Large intestine (tissue), 3 donors: ENCODE data around the gene ABLIM1. TPM values are rescaled to one million over a fixed set of nuclear protein-coding genes. Genes with fewer than 3 reads are reported as not detected.

Experiments
- DNase-seq, 2 donors: peaks; one replicate each; pipeline versions ENCODE4 v3.0.0 to v3.0.0-alpha.2; 2013
- H3K27ac ChIP-seq: one replicate; pipeline ENCODE4 v1.5.1; 2013; ENCODE audit warnings: low read length
- H3K27me3 ChIP-seq: 2 replicates; pipeline ENCODE4 v1.6.1; 2013; ENCODE audit warnings: low read length; ENCODE audit not compliant: control insufficient read depth, insufficient read depth
- H3K36me3 ChIP-seq: 2 replicates; pipeline ENCODE4 v1.6.1; 2013; ENCODE audit warnings: low read length; ENCODE audit not compliant: control insufficient read depth, insufficient read depth
- H3K4me1 ChIP-seq: one replicate; pipeline ENCODE4 v1.6.1; 2013; ENCODE audit warnings: low read length; ENCODE audit not compliant: control insufficient read depth, insufficient read depth
- H3K4me3 ChIP-seq: one replicate; pipeline ENCODE4 v1.5.1; 2013; ENCODE audit warnings: low read length
- H3K9me3 ChIP-seq: one replicate; pipeline ENCODE4 v1.6.1; 2013; ENCODE audit warnings: mild to moderate bottlenecking, low read depth, low read length, moderate library complexity; ENCODE audit not compliant: control insufficient read depth
- WGBS: methylation state at CpG from one replicate; pipeline ENCODE4 v1.1.5; 2013; ENCODE audit warnings: low lambda C conversion rate; ENCODE audit not compliant: insufficient coverage; 5-methylcytosine and 5-hydroxymethylcytosine counted together
- polyA plus RNA-seq: library from polyadenylated mRNA; unstranded; fragments of 120-200 nt; gene quantifications from one replicate; pipeline ENCODE4 v1.2.1, GENCODE V29; 2013

ABLIM1 gene
- polyA plus RNA-seq, 1 donor, result 54.9 TPM

- 83% methylated on average over 1 of the region's 5 CpGs for WGBS
- Histone ChIP-seq H3K27ac (no peak overlapping the region), H3K36me3 (no peaks in the 10 kb centered on the region), H3K4me3 (no peak overlapping the region), H3K9me3 (peaks cover 2% of the 10 kb centered on the region), H3K27me3 (peaks cover 27% of the 10 kb centered on the region), H3K4me1 (peaks cover 4% of the 10 kb centered on the region)
- DNase-seq, result no peak
These were observed 249.1 kb downstream of the ABLIM1 start for GRCh38 chr10:114408968-114409444.

GRCh38 chr10:114408112-114408967 lies 249.7 kb downstream of the ABLIM1 start:
- H3K4me3 ChIP-seq, result no peak overlapping the region
- WGBS, result no CpG with 5 or more reads among the region's 12 CpGs
- no peaks in the 10 kb centered on the region for H3K36me3 ChIP-seq
- peaks cover 32% of the 10 kb centered on the region for H3K27me3 ChIP-seq
- H3K4me1 ChIP-seq, result peaks cover 10% of the 10 kb centered on the region
- no peak for DNase-seq
- no peak overlapping the region for H3K27ac ChIP-seq
- peaks cover 8% of the 10 kb centered on the region for H3K9me3 ChIP-seq

- WGBS, result no CpG with 5 or more reads among the region's 1 CpG
- no peak for DNase-seq
- no peak overlapping the region for H3K27ac ChIP-seq
- H3K9me3 ChIP-seq, result peaks cover 8% of the 10 kb centered on the region
- peaks cover 12% of the 10 kb centered on the region for H3K4me1 ChIP-seq
- H3K36me3 ChIP-seq, result no peaks in the 10 kb centered on the region
- no peak overlapping the region for H3K4me3 ChIP-seq
- H3K27me3 ChIP-seq, result peaks cover 45% of the 10 kb centered on the region
These were observed 251.6 kb downstream of the ABLIM1 start for GRCh38 chr10:114406455-114406854.

GRCh38 chr10:114405011-114405350 lies 253.1 kb downstream of the ABLIM1 start:
- peaks cover 54% of the 10 kb centered on the region for H3K27me3 ChIP-seq
- peak overlapping the region; percentile 32 for H3K4me3 ChIP-seq

GRCh38 chr10:114404171-114405010 lies 253.7 kb downstream of the ABLIM1 start, which contains the start of gene AFAP1L2:
TSS of gene AFAP1L2 (minus strand) at chr10:114404502. CDS start at chr10:114404455, 47 bp downstream.
- Histone ChIP-seq H3K27ac (no peak within 1 kb of the TSS), H3K36me3 (no peaks in the 10 kb centered on the region), H3K4me1 (peaks cover 12% of the 10 kb centered on the region), H3K9me3 (peaks cover 8% of the 10 kb centered on the region), H3K4me3 (peak within 1 kb of the TSS; percentile 53), H3K27me3 (peaks cover 56% of the 10 kb centered on the region)
- WGBS, result no CpG with 5 or more reads among the region's 88 CpGs
- peak; percentile 35 to 62 for DNase-seq

More at GRCh38 chr10:114405011-114405350, 253.1 kb downstream of the ABLIM1 start:
- Histone ChIP-seq H3K4me1 (peaks cover 12% of the 10 kb centered on the region), H3K9me3 (peaks cover 8% of the 10 kb centered on the region), H3K27ac (no peak overlapping the region), H3K36me3 (no peaks in the 10 kb centered on the region)
- no CpG with 5 or more reads among the region's 16 CpGs for WGBS
- peak in 1 of 2 donors; percentile 38 for DNase-seq

GRCh38 chr10:114403541-114404161 lies 254.4 kb downstream of the ABLIM1 start:
- WGBS, result no CpG with 5 or more reads among the region's 44 CpGs
- H3K27me3 ChIP-seq, result peaks cover 56% of the 10 kb centered on the region
- H3K9me3 ChIP-seq, result peaks cover 8% of the 10 kb centered on the region
- H3K36me3 ChIP-seq, result no peaks in the 10 kb centered on the region
- no peak overlapping the region for H3K27ac ChIP-seq
- peaks cover 12% of the 10 kb centered on the region for H3K4me1 ChIP-seq
- H3K4me3 ChIP-seq, result peak overlapping the region; percentile 53
- DNase-seq, result peak in 1 of 2 donors; percentile 29

- H3K27me3 ChIP-seq, result peaks cover 56% of the 10 kb centered on the region
- H3K9me3 ChIP-seq, result peaks cover 8% of the 10 kb centered on the region
- peak overlapping the region; percentile 53 for H3K4me3 ChIP-seq
- no peaks in the 10 kb centered on the region for H3K36me3 ChIP-seq
- no peak overlapping the region for H3K27ac ChIP-seq
- DNase-seq, result peak in 1 of 2 donors; percentile 27
- WGBS, result 0% methylated on average over 3 of the region's 17 CpGs
- peaks cover 12% of the 10 kb centered on the region for H3K4me1 ChIP-seq
These were observed 255.1 kb downstream of the ABLIM1 start for GRCh38 chr10:114402871-114403540.

GRCh38 chr10:114402233-114402632 lies 255.8 kb downstream of the ABLIM1 start:
- Histone ChIP-seq H3K27ac (no peak overlapping the region), H3K9me3 (peaks cover 8% of the 10 kb centered on the region), H3K27me3 (peaks cover 60% of the 10 kb centered on the region), H3K4me3 (no peak overlapping the region), H3K36me3 (no peaks in the 10 kb centered on the region), H3K4me1 (peaks cover 12% of the 10 kb centered on the region)
- WGBS, result 83% methylated on average over 1 of the region's 2 CpGs
- DNase-seq, result no peak

- Histone ChIP-seq H3K36me3 (no peaks in the 10 kb centered on the region), H3K9me3 (peaks cover 8% of the 10 kb centered on the region), H3K4me3 (no peak overlapping the region), H3K27ac (no peak overlapping the region), H3K4me1 (peaks cover 12% of the 10 kb centered on the region), H3K27me3 (peaks cover 60% of the 10 kb centered on the region)
- no CpG with 5 or more reads among the region's 7 CpGs for WGBS
- peak; percentile 37 to 50 for DNase-seq
These were observed 256.8 kb downstream of the ABLIM1 start for GRCh38 chr10:114401195-114401791.
